ENCODE results near the gene P2RY6.

- TF ChIP-seq, protein P1, sequence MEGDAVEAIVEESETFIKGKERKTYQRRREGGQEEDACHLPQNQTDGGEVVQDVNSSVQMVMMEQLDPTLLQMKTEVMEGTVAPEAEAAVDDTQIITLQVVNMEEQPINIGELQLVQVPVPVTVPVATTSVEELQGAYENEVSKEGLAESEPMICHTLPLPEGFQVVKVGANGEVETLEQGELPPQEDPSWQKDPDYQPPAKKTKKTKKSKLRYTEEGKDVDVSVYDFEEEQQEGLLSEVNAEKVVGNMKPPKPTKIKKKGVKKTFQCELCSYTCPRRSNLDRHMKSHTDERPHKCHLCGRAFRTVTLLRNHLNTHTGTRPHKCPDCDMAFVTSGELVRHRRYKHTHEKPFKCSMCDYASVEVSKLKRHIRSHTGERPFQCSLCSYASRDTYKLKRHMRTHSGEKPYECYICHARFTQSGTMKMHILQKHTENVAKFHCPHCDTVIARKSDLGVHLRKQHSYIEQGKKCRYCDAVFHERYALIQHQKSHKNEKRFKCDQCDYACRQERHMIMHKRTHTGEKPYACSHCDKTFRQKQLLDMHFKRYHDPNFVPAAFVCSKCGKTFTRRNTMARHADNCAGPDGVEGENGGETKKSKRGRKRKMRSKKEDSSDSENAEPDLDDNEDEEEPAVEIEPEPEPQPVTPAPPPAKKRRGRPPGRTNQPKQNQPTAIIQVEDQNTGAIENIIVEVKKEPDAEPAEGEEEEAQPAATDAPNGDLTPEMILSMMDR (IDR thresholded peaks at IDR 0.05): no peak
- TF ChIP-seq POLR2A (IDR thresholded peaks at IDR 0.05): no peak
Observed at GRCh38 chr11:73321604-73322381, 49.7 kb downstream of the P2RY6 start.
